Cerebellar cortex (tissue), 1 donor: ENCODE data around the gene REV3L.
A peak's percentile ranks its signal among the peaks of the same experiment; 100 is the strongest.
"Not testable (repeated sequence)": the region's sequence is repeated elsewhere in the genome, so short reads cannot be mapped to it uniquely, and the experiment has no call there.

Experiments
- DNase-seq: peaks from one replicate; pipeline ENCODE4 v3.0.0-alpha.2; 2015; ENCODE audit warnings: low spot score

REV3L gene

GRCh38 chr6:111291336-111292259, 191.4 kb downstream of the REV3L start:
- DNase-seq: no peak

GRCh38 chr6:111290689-111291335, 192.2 kb downstream of the REV3L start:
- not testable (repeated sequence) for DNase-seq

- DNase-seq: not testable (repeated sequence)
Observed at GRCh38 chr6:111284356-111284755, 198.7 kb downstream of the REV3L start.

- no peak for DNase-seq
Observed at GRCh38 chr6:111283707-111284106, 199.3 kb downstream of the REV3L start.

GRCh38 chr6:111282515-111282914, 200.5 kb downstream of the REV3L start:
- no peak for DNase-seq

- DNase-seq: no peak
Observed at GRCh38 chr6:111280445-111280955, 202.5 kb downstream of the REV3L start.

GRCh38 chr6:111278731-111279130, 204.3 kb downstream of the REV3L start:
- no peak for DNase-seq

- DNase-seq: no peak
Observed at GRCh38 chr6:111277819-111278218, 205.2 kb downstream of the REV3L start.

GRCh38 chr6:111276736-111277135, 206.3 kb downstream of the REV3L start:
- no peak for DNase-seq

GRCh38 chr6:111276335-111276734, 206.7 kb downstream of the REV3L start:
- DNase-seq: no peak

- no peak for DNase-seq
Observed at GRCh38 chr6:111274593-111275217, 208.3 kb downstream of the REV3L start.

GRCh38 chr6:111270121-111270520, 212.9 kb downstream of the REV3L start:
- no peak for DNase-seq

GRCh38 chr6:111269401-111269970, 213.5 kb downstream of the REV3L start:
- no peak for DNase-seq

GRCh38 chr6:111267764-111268333, 215.2 kb downstream of the REV3L start:
- DNase-seq: no peak

GRCh38 chr6:111266276-111266675, 216.7 kb downstream of the REV3L start:
- no peak for DNase-seq

GRCh38 chr6:111265842-111266241, 217.2 kb downstream of the REV3L start:
- DNase-seq: no peak

- no peak for DNase-seq
Observed at GRCh38 chr6:111263837-111264236, 219.2 kb downstream of the REV3L start.

- DNase-seq: no peak
Observed at GRCh38 chr6:111260570-111261298, 222.3 kb downstream of the REV3L start.

GRCh38 chr6:111259089-111259831, 223.8 kb downstream of the REV3L start:
- peak; percentile 99 for DNase-seq

- no peak for DNase-seq
Observed at GRCh38 chr6:111258615-111259088, 224.4 kb downstream of the REV3L start.
